IMR-90 (cell line): ENCODE measurements around the gene HERC4.

ENCODE experiments used
- BHLHE40 ChIP-seq: fragments of 150-350 bp; IDR thresholded peaks from 2 replicates; pipeline ENCODE4 v1.6.1; 2016; ENCODE audit warnings: mild to moderate bottlenecking, low read depth, low read length
- CTCF ChIP-seq: conservative IDR thresholded peaks from 2 replicates; pipeline ENCODE4 v1.5.1; 2012; ENCODE audit warnings: mild to moderate bottlenecking, low read depth, low read length, improper control_type of control experiment
- FOS ChIP-seq: fragments of 150-350 bp; IDR thresholded peaks from 2 replicates; pipeline ENCODE4 v1.6.1; 2016; ENCODE audit warnings: low read depth, low read length
- POLR2A ChIP-seq: IDR thresholded peaks from 2 replicates; pipeline ENCODE4 v1.6.1; 2012; ENCODE audit warnings: mild to moderate bottlenecking, low read depth, low read length
- USF2 ChIP-seq: fragments of 150-350 bp; IDR thresholded peaks from 2 replicates; pipeline ENCODE4 v1.6.1; 2017; ENCODE audit warnings: mild to moderate bottlenecking, antibody characterized with exemption, low read length, low read depth

- TF ChIP-seq FOS (no peak), CTCF (no peak), POLR2A (no peak), BHLHE40 (no peak), USF2 (no peak)
Measured at GRCh38 chr10:68067508-68067907, 7.6 kb downstream of the HERC4 start.
